Gastroesophageal sphincter (tissue), 3 donors: ENCODE results near the gene S1PR3.

ENCODE experiments used
- EP300 ChIP-seq: sonication (generic); formaldehyde crosslinking; IDR thresholded peaks from one replicate; pipeline ENCODE4 v1.6.1; 2017; ENCODE audit warnings: antibody characterized with exemption, mild to moderate bottlenecking
- POLR2AphosphoS5 ChIP-seq: sonication (generic); formaldehyde crosslinking; IDR thresholded peaks from one replicate; pipeline ENCODE4 v1.6.1; 2017; ENCODE audit warnings: antibody characterized with exemption
- TF ChIP-seq, protein P1 (sequence below), 4 experiments: fragments of 200-600 bp in 2 of 4; fragments of 450-650 bp in 2 of 4; sonication (generic) in 1 of 4; IDR thresholded peaks; one replicate each; pipeline ENCODE4 v1.5.1; 2017 to 2019; ENCODE audit warnings: antibody characterized with exemption in 4 of 4, mild to moderate bottlenecking in 2 of 4, moderate library complexity in 2 of 4

DNA sequence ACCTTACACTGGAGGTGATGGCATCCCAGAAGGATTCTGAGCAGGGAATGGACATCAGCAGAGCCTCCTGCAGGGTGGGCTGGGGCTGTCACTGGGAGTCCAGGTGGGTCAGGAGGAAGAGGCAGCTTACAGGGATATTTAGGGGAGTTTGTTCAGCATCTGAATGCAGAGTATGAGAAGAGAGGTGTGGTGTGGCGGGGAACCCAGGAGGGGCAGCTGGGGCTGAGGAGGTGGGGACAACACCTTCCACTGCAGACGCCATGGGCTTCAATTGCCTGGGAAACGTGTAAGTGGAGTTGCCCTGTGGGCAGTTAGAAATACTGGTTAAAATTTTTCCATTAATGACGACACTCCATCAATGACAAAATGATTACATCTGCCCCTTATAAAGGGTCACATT, 33.5 kb downstream of the S1PR3 start:
- TF ChIP-seq POLR2AphosphoS5 (no peak), EP300 (no peak)
- TF ChIP-seq, protein P1, sequence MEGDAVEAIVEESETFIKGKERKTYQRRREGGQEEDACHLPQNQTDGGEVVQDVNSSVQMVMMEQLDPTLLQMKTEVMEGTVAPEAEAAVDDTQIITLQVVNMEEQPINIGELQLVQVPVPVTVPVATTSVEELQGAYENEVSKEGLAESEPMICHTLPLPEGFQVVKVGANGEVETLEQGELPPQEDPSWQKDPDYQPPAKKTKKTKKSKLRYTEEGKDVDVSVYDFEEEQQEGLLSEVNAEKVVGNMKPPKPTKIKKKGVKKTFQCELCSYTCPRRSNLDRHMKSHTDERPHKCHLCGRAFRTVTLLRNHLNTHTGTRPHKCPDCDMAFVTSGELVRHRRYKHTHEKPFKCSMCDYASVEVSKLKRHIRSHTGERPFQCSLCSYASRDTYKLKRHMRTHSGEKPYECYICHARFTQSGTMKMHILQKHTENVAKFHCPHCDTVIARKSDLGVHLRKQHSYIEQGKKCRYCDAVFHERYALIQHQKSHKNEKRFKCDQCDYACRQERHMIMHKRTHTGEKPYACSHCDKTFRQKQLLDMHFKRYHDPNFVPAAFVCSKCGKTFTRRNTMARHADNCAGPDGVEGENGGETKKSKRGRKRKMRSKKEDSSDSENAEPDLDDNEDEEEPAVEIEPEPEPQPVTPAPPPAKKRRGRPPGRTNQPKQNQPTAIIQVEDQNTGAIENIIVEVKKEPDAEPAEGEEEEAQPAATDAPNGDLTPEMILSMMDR (IDR thresholded peaks at IDR 0.05), result no peak
